HCT116 (cell line): ENCODE results near the gene FGF14. TPM values are rescaled to one million over a fixed set of nuclear protein-coding genes. Genes with fewer than 3 reads are reported as not detected.

Experiments used
- ATAC-seq: fragments of 200-7000 bp; cut with Tn5 transposase; 2 replicates; pipeline ENCODE4 v1.9.1; 2020; ENCODE audit warnings: mild to moderate bottlenecking, moderate library complexity
- BruUV-seq: library from RNA; stranded (reverse); fragments of 400-500 nt; replicated peaks from 2 replicates; lab custom pipeline; 2021; lab: Mats Ljungman, UMichigan
- CTCF ChIA-PET: fragments of 300-600 bp; sonication (Branson Sonifier 250); formaldehyde crosslinking; loops from one replicate; lab custom pipeline; 2021; ENCODE audit warnings: antibody characterized with exemption; lab: Charles Lee
- POLR2A ChIA-PET: fragments of 300-600, 350-600 bp; sonication (Branson Sonifier 250); formaldehyde crosslinking; loops from one replicate; lab custom pipeline; 2021; ENCODE audit warnings: antibody characterized with exemption; lab: Charles Lee
- RAD21 ChIA-PET, 2 experiments: fragments of 300-600 bp; sonication (Branson Sonifier 250); formaldehyde crosslinking; loops; one replicate each; lab custom pipeline; 2023; ENCODE audit warnings: low total read pairs in 2 of 2; ENCODE audit not compliant: uncharacterized antibody in 2 of 2, unreplicated experiment in 2 of 2, low non-redundant PET in 1 of 2; lab: Charles Lee
- DNase-seq: peaks from one replicate; pipeline ENCODE4 v3.0.0-alpha.2; 2010; ENCODE audit warnings: low read depth, low spot score
- H2AFZ ChIP-seq: fragments of 200-600 bp; shearing (Covaris generic), sonication (generic); 2 replicates; pipeline ENCODE4 v1.6.1; 2017; ENCODE audit warnings: low read depth, mixed run types, mixed read lengths, antibody characterized with exemption, low read length; ENCODE audit not compliant: poor library complexity, severe bottlenecking
- H3K27ac ChIP-seq: 2 replicates; pipeline ENCODE4 v1.5.1; 2012; ENCODE audit warnings: low read depth, low read length
- H3K27me3 ChIP-seq: fragments of 200-600 bp; sonication (generic); 2 replicates; pipeline ENCODE4 v1.6.1; 2016; ENCODE audit warnings: mixed run types, low read length, mixed read lengths; ENCODE audit not compliant: insufficient read depth
- H3K36me3 ChIP-seq, 2 experiments: fragments of 200-500 bp in 1 of 2; fragments of 200-600 bp in 1 of 2; sonication (Bioruptor generic) in 1 of 2; sonication (generic) in 1 of 2; 2 replicates each; pipeline versions ENCODE4 v1.5.1 to v1.6.1; 2014 to 2016; ENCODE audit warnings: low read length in 2 of 2, inconsistent platforms in 1 of 2, mixed read lengths in 1 of 2, mixed run types in 1 of 2; ENCODE audit not compliant: insufficient read depth in 2 of 2, control insufficient read depth in 1 of 2
- H3K4me1 ChIP-seq, 2 experiments: fragments of 200-600 bp in 1 of 2; sonication (generic) in 1 of 2; 2 replicates each; pipeline versions ENCODE4 v1.5.1 to v1.6.1; 2012 to 2017; ENCODE audit warnings: low read length in 2 of 2, inconsistent platforms in 1 of 2, mild to moderate bottlenecking in 1 of 2, mixed read lengths in 1 of 2, mixed run types in 1 of 2, moderate library complexity in 1 of 2; ENCODE audit not compliant: insufficient read depth in 2 of 2, control insufficient read depth in 1 of 2
- H3K4me2 ChIP-seq: fragments of 200-600 bp; sonication (generic); 2 replicates; pipeline ENCODE4 v1.6.1; 2017; ENCODE audit warnings: mixed run types, low read length, mixed read lengths
- H3K4me3 ChIP-seq, 2 experiments: fragments of 200-600 bp in 1 of 2; sonication (generic) in 1 of 2; replicated peaks in 1 of 2; 2 replicates each; pipeline ENCODE4 v1.5.1; 2011 to 2016; ENCODE audit warnings: low read length in 2 of 2, control low read depth in 1 of 2, low read depth in 1 of 2, mild to moderate bottlenecking in 1 of 2, mixed read lengths in 1 of 2, mixed run types in 1 of 2
- H3K79me2 ChIP-seq: fragments of 200-600 bp; sonication (generic); 2 replicates; pipeline ENCODE4 v1.6.1; 2017; ENCODE audit warnings: mild to moderate bottlenecking, mixed run types, low read length, moderate library complexity, mixed read lengths; ENCODE audit not compliant: insufficient read depth
- H3K9ac ChIP-seq: fragments of 200-600 bp; sonication (generic); 2 replicates; pipeline ENCODE4 v1.6.1; 2016; ENCODE audit warnings: low read length, mixed read lengths
- H3K9me2 ChIP-seq: fragments of 200-600 bp; sonication (generic), shearing (Covaris generic); 2 replicates; pipeline ENCODE4 v1.6.1; 2017; ENCODE audit warnings: mixed run types, mild to moderate bottlenecking, moderate library complexity; ENCODE audit not compliant: insufficient read depth
- H3K9me3 ChIP-seq, 2 experiments: fragments of 200-500 bp in 1 of 2; fragments of 200-600 bp in 1 of 2; sonication (Bioruptor generic) in 1 of 2; sonication (generic) in 1 of 2; 2 replicates each; pipeline ENCODE4 v1.6.1; 2014 to 2017; ENCODE audit warnings: low read length in 2 of 2, mixed read lengths in 2 of 2, inconsistent platforms in 1 of 2, low read depth in 1 of 2, mild to moderate bottlenecking in 1 of 2, mixed run types in 1 of 2, moderate library complexity in 1 of 2; ENCODE audit not compliant: control insufficient read depth in 1 of 2, insufficient read depth in 1 of 2
- H4K20me1 ChIP-seq: fragments of 200-600 bp; sonication (generic), shearing (Covaris generic); 2 replicates; pipeline ENCODE4 v1.6.1; 2017; ENCODE audit warnings: mixed run types, mild to moderate bottlenecking, moderate library complexity; ENCODE audit not compliant: insufficient read depth
- CBX3 ChIP-seq: IDR thresholded peaks from 2 replicates; pipeline ENCODE4 v1.6.1; 2012; ENCODE audit warnings: low read depth
- EGR1 ChIP-seq: IDR thresholded peaks from 2 replicates; pipeline ENCODE4 v1.6.1; 2012; ENCODE audit warnings: low read depth
- ELF1 ChIP-seq: IDR thresholded peaks from 2 replicates; pipeline ENCODE4 v1.6.1; 2012; ENCODE audit warnings: low read depth, borderline replicate concordance
- EZH2phosphoT487 ChIP-seq: fragments of 200-600 bp; IDR thresholded peaks from 2 replicates; pipeline ENCODE4 v1.6.1; 2018; ENCODE audit warnings: antibody characterized with exemption, borderline replicate concordance
- FOSL1 ChIP-seq: IDR thresholded peaks from 2 replicates; pipeline ENCODE4 v1.6.1; 2012; ENCODE audit warnings: low read depth
- JUND ChIP-seq: IDR thresholded peaks from 2 replicates; pipeline ENCODE4 v1.6.1; 2012
- POLR2AphosphoS5 ChIP-seq: IDR thresholded peaks from 2 replicates; pipeline ENCODE4 v1.6.1; 2011; ENCODE audit warnings: mild to moderate bottlenecking, low read depth, low read length, moderate library complexity
- RAD21 ChIP-seq: IDR thresholded peaks from 2 replicates; pipeline ENCODE4 v1.6.1; 2012; ENCODE audit warnings: low read depth, mild to moderate bottlenecking
- SRF ChIP-seq: IDR thresholded peaks from 2 replicates; pipeline ENCODE4 v1.6.1; 2012; ENCODE audit warnings: low read depth
- YY1 ChIP-seq: IDR thresholded peaks from 2 replicates; pipeline ENCODE4 v1.6.1; 2011; ENCODE audit warnings: low read length, low read depth, moderate library complexity, mild to moderate bottlenecking; ENCODE audit not compliant: insufficient replicate concordance; ENCODE audit errors: extremely low read depth
- ZNF274 ChIP-seq: fragments of 200-500 bp; sonication (Bioruptor generic); IDR thresholded peaks from 2 replicates; pipeline ENCODE4 v1.6.1; 2014; ENCODE audit warnings: mild to moderate bottlenecking, low read depth, low read length, inconsistent platforms
- intact Hi-C: fragments of 100-400 bp; cut with micrococcal nuclease; formaldehyde crosslinking; loops from 2 replicates; pipeline ENCODE4 v1.10.0; 2022
- total RNA-seq: library from RNA; stranded (reverse); gene quantifications from one replicate; pipeline ENCODE4 v1.2.1, GENCODE V29; 2021; ENCODE audit not compliant: unreplicated experiment
- TF ChIP-seq, protein P1 (sequence below): IDR thresholded peaks from 2 replicates; pipeline ENCODE4 v1.6.1; 2012

The FGF14 gene
- total RNA-seq, 1 experiment from 2014 or later: not detected

DNA sequence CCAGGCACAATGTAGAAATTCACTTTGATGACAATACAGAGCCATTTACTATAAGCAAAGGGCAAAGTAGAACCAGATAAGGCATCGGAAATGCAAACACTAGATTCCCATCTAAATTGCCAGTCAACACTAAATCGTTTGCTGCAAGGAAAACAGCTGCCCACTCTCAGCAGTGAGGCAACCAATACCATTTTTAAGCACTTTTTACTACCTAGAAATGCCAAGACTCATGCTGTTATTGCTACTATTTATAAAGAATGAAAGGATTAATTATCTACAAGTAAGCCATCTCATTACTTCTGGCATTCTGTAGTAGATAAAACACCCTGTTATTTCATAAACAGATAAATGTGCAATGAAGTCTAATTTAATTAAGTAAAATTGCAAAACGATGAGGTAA is 422.0 kb downstream of the FGF14 start (continued):
- TF ChIP-seq CBX3: no peak

DNA sequence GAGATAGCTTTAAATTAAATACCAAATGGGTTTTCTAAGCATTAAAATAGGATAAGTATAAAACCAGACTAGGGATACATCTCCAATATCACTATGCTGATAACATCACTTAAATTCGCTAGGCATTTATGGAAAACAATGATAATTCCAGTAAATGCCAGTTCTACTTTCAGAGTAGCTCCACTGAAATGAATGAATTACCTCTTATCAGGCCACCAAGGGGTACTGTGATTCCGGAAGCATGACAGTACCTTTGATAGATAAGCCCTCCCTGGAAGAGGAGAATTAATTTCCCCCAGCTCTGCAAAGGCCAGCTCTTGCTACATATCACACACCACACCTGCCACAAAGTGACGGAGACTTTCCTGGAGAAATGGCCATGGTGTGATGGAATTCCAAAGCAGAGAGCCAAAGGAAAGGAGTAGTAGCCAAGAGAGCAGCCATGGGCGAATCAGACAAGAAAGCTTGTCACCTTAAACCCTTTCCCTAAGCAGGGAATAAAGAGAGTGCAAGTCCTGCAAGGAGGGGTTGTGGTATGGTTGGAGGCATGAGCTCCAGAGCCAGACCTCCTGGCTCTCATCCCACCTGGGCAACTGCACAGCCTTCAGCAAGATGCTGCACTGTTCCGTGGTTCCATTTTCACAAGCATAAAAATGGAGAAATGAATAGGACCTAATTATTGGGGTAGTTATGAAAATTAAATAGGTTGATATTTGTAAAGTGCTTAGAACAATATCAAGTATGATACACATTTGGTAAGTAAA is 423.1 kb downstream of the FGF14 start:
- Histone ChIP-seq H4K20me1 (no peaks in the 10 kb centered on the region), H3K27ac (no peak overlapping the region), H2AFZ (no peak overlapping the region), H3K36me3 (no peaks in the 10 kb centered on the region), H3K79me2 (no peaks in the 10 kb centered on the region), H3K9me2 (no peaks in the 10 kb centered on the region), H3K9ac (no peak overlapping the region), H3K4me1 (no peaks in the 10 kb centered on the region), H3K27me3 (no peaks in the 10 kb centered on the region), H3K4me2 (no peak overlapping the region), H3K9me3 (peaks cover 0 to 3% of the 10 kb centered on the region in 2 experiments; a peak in 1 of 4 replicates), H3K4me3 (no peak overlapping the region)
- intact Hi-C loops: no loop called here
- ChIA-PET CTCF (no interaction called here), RAD21 (no interaction called here), POLR2A (no interaction called here)
- ATAC-seq (no peak), DNase-seq (no peak)
- no peak for TF ChIP-seq ELF1
- no TSS peak for BruUV-seq

DNA sequence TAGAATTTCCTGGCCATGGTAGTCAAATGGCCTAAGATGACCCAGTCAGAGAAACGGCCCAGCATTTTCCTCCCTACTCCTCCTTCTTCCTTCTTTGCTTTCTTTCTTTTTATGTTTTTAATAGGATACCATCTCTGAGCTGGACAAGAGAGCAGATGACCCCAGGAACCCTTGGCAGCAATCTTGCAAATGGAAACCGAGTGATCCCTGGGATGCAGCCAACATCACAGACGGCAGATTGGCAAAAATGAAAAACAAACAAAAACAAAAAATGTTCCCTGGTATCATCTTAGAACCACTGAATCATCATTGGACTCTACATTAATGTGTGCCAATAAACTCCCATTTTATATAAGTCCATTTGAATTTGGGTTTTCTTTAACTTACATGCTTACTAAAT is 424.4 kb downstream of the FGF14 start:
- CTCF ChIA-PET: no interaction called here

More for the DNA sequence above, 424.4 kb downstream of the FGF14 start:
- no peak overlapping the region for H3K4me3 ChIP-seq
- ATAC-seq: no peak
- H3K9me3 ChIP-seq: no peaks in the 10 kb centered on the region
- no peak overlapping the region for H3K27ac ChIP-seq
- no peak overlapping the region for H3K4me2 ChIP-seq
- no TSS peak for BruUV-seq
- no peaks in the 10 kb centered on the region for H3K79me2 ChIP-seq
- H3K27me3 ChIP-seq: no peaks in the 10 kb centered on the region
- no peaks in the 10 kb centered on the region for H4K20me1 ChIP-seq
- H3K4me1 ChIP-seq: no peaks in the 10 kb centered on the region
- no peak overlapping the region for H2AFZ ChIP-seq
- RAD21 ChIA-PET: no interaction called here
- no peak overlapping the region for H3K9ac ChIP-seq
- no peaks in the 10 kb centered on the region for H3K9me2 ChIP-seq
- no peaks in the 10 kb centered on the region for H3K36me3 ChIP-seq
- POLR2A ChIA-PET: no interaction called here
- intact Hi-C loops: no loop called here
- TF ChIP-seq FOSL1 (no peak), EGR1 (no peak), POLR2AphosphoS5 (no peak), ZNF274 (no peak), RAD21 (no peak), SRF (no peak), ELF1 (no peak), YY1 (no peak), JUND (no peak), EZH2phosphoT487 (no peak)
- TF ChIP-seq, protein P1, sequence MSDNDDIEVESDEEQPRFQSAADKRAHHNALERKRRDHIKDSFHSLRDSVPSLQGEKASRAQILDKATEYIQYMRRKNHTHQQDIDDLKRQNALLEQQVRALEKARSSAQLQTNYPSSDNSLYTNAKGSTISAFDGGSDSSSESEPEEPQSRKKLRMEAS: no peak
- DNase-seq: no peak
